ENCODE data around the gene GNG2. TPM values are rescaled to one million over a fixed set of nuclear protein-coding genes. Genes with fewer than 3 reads are reported as not detected.

GNG2 gene
- total RNA-seq, 1 donor from 2014 or later = 68.7 TPM

DNA sequence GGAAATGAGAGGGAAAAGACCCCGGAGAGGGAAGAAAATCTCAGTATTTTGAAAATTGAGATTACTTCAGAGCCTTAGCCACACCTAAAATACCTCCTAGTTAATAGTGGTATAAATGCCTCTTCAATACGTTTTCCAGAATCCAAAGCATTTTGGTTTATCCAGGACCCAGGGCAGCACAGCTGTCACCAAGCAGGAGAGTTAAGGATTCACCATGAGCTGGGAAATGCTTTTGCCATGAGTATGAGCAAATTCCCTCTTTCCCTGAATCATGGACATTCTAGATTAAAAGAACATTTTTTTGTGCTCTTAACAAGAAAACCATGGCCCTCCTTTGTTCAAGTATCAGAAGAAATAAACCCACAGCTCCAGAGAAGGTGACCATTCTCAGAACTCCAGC lies 107.1 kb downstream of the GNG2 start:
- POLR2A ChIA-PET = no interaction called here
- intact Hi-C loops (cut with micrococcal nuclease) = no loop called here
- Mint-ChIP-seq H3K36me3 (ENCODE audit: low read depth) (peaks cover 57% of the 10 kb centered on the region), H3K4me1 (peaks cover 6% of the 10 kb centered on the region), H3K27me3 (no peaks in the 10 kb centered on the region), H3K9me3 (no peaks in the 10 kb centered on the region), H3K27ac (no peak overlapping the region), H3K4me3 (no peak overlapping the region)
- DNase-seq = no peak
- CTCF ChIA-PET = interaction anchor here (0.7 to 1.8 kb wide), 2 partner anchors 11 to 591 kb away, joined by 3 to 6 read pairs; no protein-coding TSS in a partner anchor
- TF ChIP-seq, protein P1, sequence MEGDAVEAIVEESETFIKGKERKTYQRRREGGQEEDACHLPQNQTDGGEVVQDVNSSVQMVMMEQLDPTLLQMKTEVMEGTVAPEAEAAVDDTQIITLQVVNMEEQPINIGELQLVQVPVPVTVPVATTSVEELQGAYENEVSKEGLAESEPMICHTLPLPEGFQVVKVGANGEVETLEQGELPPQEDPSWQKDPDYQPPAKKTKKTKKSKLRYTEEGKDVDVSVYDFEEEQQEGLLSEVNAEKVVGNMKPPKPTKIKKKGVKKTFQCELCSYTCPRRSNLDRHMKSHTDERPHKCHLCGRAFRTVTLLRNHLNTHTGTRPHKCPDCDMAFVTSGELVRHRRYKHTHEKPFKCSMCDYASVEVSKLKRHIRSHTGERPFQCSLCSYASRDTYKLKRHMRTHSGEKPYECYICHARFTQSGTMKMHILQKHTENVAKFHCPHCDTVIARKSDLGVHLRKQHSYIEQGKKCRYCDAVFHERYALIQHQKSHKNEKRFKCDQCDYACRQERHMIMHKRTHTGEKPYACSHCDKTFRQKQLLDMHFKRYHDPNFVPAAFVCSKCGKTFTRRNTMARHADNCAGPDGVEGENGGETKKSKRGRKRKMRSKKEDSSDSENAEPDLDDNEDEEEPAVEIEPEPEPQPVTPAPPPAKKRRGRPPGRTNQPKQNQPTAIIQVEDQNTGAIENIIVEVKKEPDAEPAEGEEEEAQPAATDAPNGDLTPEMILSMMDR (IDR thresholded peaks at IDR 0.05) = no peak
- no peak for ATAC-seq (ENCODE audit: low read depth)

DNA sequence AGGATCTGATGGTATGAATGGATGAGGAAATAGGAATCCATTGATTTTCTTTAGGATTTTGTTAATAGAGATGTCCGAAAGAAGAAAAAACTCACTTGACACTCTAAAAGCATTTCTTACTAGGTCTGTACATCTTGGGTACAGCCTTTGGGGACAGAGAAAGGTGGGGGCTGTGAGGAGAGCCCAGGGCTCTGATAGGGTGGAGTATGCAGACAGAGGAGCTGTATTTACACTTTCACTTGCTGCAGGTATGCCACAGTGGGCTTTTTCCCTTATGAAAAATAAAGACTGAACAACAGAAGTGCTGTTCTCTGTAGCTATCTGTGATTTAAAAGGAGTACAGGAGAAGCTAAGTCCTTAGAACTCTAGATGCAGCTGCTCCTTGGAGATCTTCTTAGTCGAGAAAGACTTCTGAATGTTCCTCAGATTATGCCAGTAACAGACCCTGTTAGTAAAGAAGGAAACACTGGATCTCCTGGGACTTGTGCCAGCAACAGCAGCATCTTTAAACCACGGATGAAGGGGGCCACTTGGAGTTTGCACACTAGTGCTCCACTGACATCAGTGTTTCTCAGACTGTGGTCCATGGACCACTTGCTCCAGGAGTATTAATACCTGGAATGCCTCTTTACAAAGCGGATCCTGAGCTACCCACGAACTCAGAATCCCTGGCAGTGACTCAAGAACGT lies 109.6 kb downstream of the GNG2 start:
- no peaks in the 10 kb centered on the region for H3K9me3 Mint-ChIP-seq
- H3K4me3 Mint-ChIP-seq = no peak overlapping the region
- ATAC-seq (ENCODE audit: low read depth) (no peak), DNase-seq (no peak)
- H3K27me3 Mint-ChIP-seq = no peaks in the 10 kb centered on the region
- no peaks in the 10 kb centered on the region for H3K4me1 Mint-ChIP-seq
- TF ChIP-seq, protein P1 (IDR thresholded peaks at IDR 0.05) = no peak
- ChIA-PET POLR2A (no interaction called here), CTCF (no interaction called here)
- H3K36me3 Mint-ChIP-seq (ENCODE audit: low read depth) = peaks cover 37% of the 10 kb centered on the region
- no peak overlapping the region for H3K27ac Mint-ChIP-seq
- intact Hi-C loops (cut with micrococcal nuclease) = no loop called here

DNA sequence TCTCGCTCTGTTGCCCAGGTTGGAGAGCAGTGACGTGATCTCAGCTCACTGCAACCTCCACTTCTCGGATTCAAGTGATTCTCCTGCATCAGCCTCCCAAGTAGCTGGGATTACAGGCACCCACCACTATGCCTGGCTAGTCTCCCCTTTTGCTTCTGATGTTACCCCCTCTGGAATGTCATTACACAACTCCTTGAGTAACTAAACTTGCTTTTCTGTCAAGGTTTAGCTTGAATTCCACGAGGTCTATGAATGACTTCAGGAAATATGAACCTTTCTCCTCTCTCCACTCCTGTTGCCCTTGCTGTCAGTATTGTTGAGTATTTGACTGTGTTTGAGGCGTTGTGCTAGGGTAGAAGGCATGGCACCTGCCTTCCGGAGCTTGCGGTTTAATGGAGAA lies 112.2 kb downstream of the GNG2 start:
- intact Hi-C loops (cut with micrococcal nuclease) = no loop called here
- CTCF ChIA-PET = no interaction called here
- POLR2A ChIA-PET = no interaction called here
- Mint-ChIP-seq H3K27me3 (no peaks in the 10 kb centered on the region), H3K27ac (no peak overlapping the region), H3K4me3 (no peak overlapping the region), H3K9me3 (no peaks in the 10 kb centered on the region), H3K36me3 (ENCODE audit: low read depth) (peaks cover 18% of the 10 kb centered on the region), H3K4me1 (no peaks in the 10 kb centered on the region)
- TF ChIP-seq, protein P1 (IDR thresholded peaks at IDR 0.05) = no peak
- ATAC-seq (ENCODE audit: low read depth) (no peak), DNase-seq (no peak)

DNA sequence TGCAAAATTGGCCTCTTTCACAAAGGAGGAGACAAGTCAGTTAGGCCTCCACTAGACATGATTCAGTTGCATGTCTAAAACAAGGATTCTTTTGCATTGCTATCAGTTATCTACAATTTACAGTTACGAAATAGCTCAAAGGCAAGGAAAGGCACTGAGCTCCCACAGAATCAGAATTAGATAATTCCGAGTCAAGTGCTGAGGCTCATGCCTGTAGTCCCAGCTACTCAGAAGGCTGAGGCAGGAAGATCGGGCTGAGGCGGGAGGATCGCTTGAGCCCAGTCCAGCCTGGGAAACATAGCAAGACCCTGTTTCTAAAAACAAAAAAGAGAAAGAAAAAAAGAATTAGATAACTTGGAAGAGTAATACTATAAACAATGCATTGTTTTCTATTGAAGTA lies 116.7 kb downstream of the GNG2 start:
- H3K9me3 Mint-ChIP-seq = no peaks in the 10 kb centered on the region
- POLR2A ChIA-PET = no interaction called here
- no peak overlapping the region for H3K27ac Mint-ChIP-seq
- intact Hi-C loops (cut with micrococcal nuclease) = loop anchor here (5.0 kb wide), 2 partner anchors 35 to 115 kb away; partner anchors contain the start of gene GNG2
- no peaks in the 10 kb centered on the region for H3K27me3 Mint-ChIP-seq
- ATAC-seq (ENCODE audit: low read depth) (no peak), DNase-seq (no peak)
- TF ChIP-seq, protein P1 (IDR thresholded peaks at IDR 0.05) = no peak
- H3K4me3 Mint-ChIP-seq = no peak overlapping the region
- peaks cover 6% of the 10 kb centered on the region for H3K4me1 Mint-ChIP-seq
- CTCF ChIA-PET = interaction anchor here (1.3 to 4.7 kb wide), 4 partner anchors 95 to 694 kb away, joined by 3 to 42 read pairs (median 36); no protein-coding TSS in a partner anchor
- no peaks in the 10 kb centered on the region for H3K36me3 Mint-ChIP-seq (ENCODE audit: low read depth)

DNA sequence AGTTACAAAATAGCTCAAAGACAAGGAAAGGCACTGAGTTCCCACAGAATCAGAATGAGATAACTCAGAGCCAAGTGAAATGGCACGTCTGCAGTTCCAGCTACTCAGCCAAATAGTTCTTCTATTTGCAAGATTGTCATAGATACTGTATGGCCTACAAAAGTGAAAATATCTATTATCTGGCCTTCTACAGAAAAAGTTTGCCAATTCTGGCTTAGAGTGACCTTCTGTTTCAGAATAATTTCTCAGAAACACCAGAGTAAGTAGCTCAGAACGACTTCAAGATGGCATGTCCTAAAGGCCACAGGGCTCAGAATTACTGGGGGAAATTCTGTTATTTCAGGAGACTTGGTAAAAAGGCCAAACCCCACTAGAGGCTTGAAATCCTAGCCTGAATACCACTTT lies 118.3 kb downstream of the GNG2 start:
- peaks cover 6% of the 10 kb centered on the region for H3K4me1 Mint-ChIP-seq
- intact Hi-C loops (cut with micrococcal nuclease) = loop anchor here (1.0 to 5.0 kb wide), 7 partner anchors 36 to 695 kb away; partner anchors contain the start of gene GNG2
- no peak overlapping the region for H3K27ac Mint-ChIP-seq
- DNase-seq (no peak), ATAC-seq (ENCODE audit: low read depth) (no peak)
- H3K27me3 Mint-ChIP-seq = no peaks in the 10 kb centered on the region
- TF ChIP-seq, protein P1 (IDR thresholded peaks at IDR 0.05) = no peak
- H3K9me3 Mint-ChIP-seq = peaks cover 2% of the 10 kb centered on the region
- POLR2A ChIA-PET = no interaction called here
- no peak overlapping the region for H3K4me3 Mint-ChIP-seq
- H3K36me3 Mint-ChIP-seq (ENCODE audit: low read depth) = no peaks in the 10 kb centered on the region
- CTCF ChIA-PET = interaction anchor here (0.6 to 4.7 kb wide), 20 partner anchors 10 to 821 kb away, joined by 3 to 42 read pairs (median 5); partner anchors contain the start of genes GNG2, NID2 and RTRAF

Measured in activated B cell treated with CpG ODN at 0.5 μM for 24 hours (primary cell).